CD4-positive, alpha-beta T cell (primary cell): ENCODE results near the gene AUTS2. TPM values are rescaled to one million over a fixed set of nuclear protein-coding genes. Genes with fewer than 3 reads are reported as not detected.
"Not testable (repeated sequence)": the region's sequence is repeated elsewhere in the genome, so short reads cannot be mapped to it uniquely, and the experiment has no call there.

ENCODE experiments used
- ATAC-seq: fragments of 200-7000 bp; cut with Tn5 transposase; one replicate; pipeline ENCODE4 v1.10.0; 2022; ENCODE audit warnings: mild to moderate bottlenecking; ENCODE audit not compliant: poor library complexity
- CTCF ChIA-PET: fragments of 350-600 bp; sonication (Branson Sonifier 250); formaldehyde crosslinking; loops from one replicate; lab custom pipeline; 2021; ENCODE audit warnings: antibody characterized with exemption, inconsistent platforms; lab: Charles Lee
- POLR2A ChIA-PET: fragments of 350-600 bp; sonication (Branson Sonifier 250); formaldehyde crosslinking; loops from one replicate; lab custom pipeline; 2021; ENCODE audit warnings: antibody characterized with exemption, inconsistent platforms; lab: Charles Lee
- DNase-seq, 14 experiments: peaks; one replicate each; pipeline ENCODE4 v3.0.0-alpha.2; 2013 to 2020; ENCODE audit warnings: mixed read lengths in 2 of 14
- H3K27ac ChIP-seq, 2 donors: one replicate each; pipeline versions ENCODE4 v1.5.1 to v1.7.0; 2013; ENCODE audit warnings: low read length in 2 of 2, low read depth in 1 of 2, mild to moderate bottlenecking in 1 of 2
- H3K27me3 ChIP-seq, 2 experiments: 1 replicate in 1 of 2; 2 replicates in 1 of 2; pipeline versions ENCODE4 v1.6.1 to v1.7.0; 2013; ENCODE audit warnings: low read length in 2 of 2, control low read depth in 1 of 2, mild to moderate bottlenecking in 1 of 2, moderate library complexity in 1 of 2; ENCODE audit not compliant: insufficient read depth in 2 of 2, control insufficient read depth in 1 of 2
- H3K36me3 ChIP-seq: one replicate; pipeline ENCODE4 v1.6.1; 2013; ENCODE audit warnings: low read length, control low read depth; ENCODE audit not compliant: insufficient read depth
- H3K4me1 ChIP-seq: one replicate; pipeline ENCODE4 v1.6.1; 2013; ENCODE audit warnings: low read length, control low read depth; ENCODE audit not compliant: insufficient read depth
- H3K4me3 ChIP-seq: one replicate; pipeline ENCODE4 v1.5.1; 2013; ENCODE audit warnings: mild to moderate bottlenecking, low read length, moderate library complexity
- H3K9me3 ChIP-seq, 2 experiments: 1 replicate in 1 of 2; 2 replicates in 1 of 2; pipeline versions ENCODE4 v1.6.1 to v1.7.0; 2013; ENCODE audit warnings: low read length in 2 of 2, mild to moderate bottlenecking in 2 of 2, control low read depth in 1 of 2, moderate library complexity in 1 of 2; ENCODE audit not compliant: control insufficient read depth in 1 of 2, insufficient read depth in 1 of 2
- H3K27ac Mint-ChIP-seq: one replicate; pipeline ENCODE4 v1.8.0; 2020; ENCODE audit warnings: mixed read lengths
- H3K27me3 Mint-ChIP-seq: one replicate; pipeline ENCODE4 v1.8.0; 2021; ENCODE audit warnings: mixed read lengths
- H3K36me3 Mint-ChIP-seq: one replicate; pipeline ENCODE4 v1.8.0; 2021; ENCODE audit warnings: low read depth, mixed read lengths
- H3K4me1 Mint-ChIP-seq: one replicate; pipeline ENCODE4 v1.8.0; 2021; ENCODE audit warnings: low read depth, mixed read lengths
- H3K4me3 Mint-ChIP-seq: one replicate; pipeline ENCODE4 v1.8.0; 2020; ENCODE audit warnings: mild to moderate bottlenecking, mixed read lengths
- H3K9me3 Mint-ChIP-seq: one replicate; pipeline ENCODE4 v1.8.0; 2020; ENCODE audit warnings: mixed read lengths
- CTCF ChIP-seq: fragments of 200-600 bp; IDR thresholded peaks from one replicate; pipeline ENCODE4 v1.8.0; 2022; ENCODE audit warnings: antibody characterized with exemption, mild to moderate bottlenecking
- intact Hi-C, 2 experiments: fragments of 100-400 bp; cut with DNase I in 1 of 2; cut with micrococcal nuclease in 1 of 2; formaldehyde crosslinking; loops; one replicate each; pipeline versions ENCODE4 v1.15.1 to v1.9.0; 2023 to 2025; cut with DNase I, micrococcal nuclease
- total RNA-seq, 174 experiments: library from RNA in 2 of 174; stranded (reverse) in 2 of 174; gene quantifications; one replicate each; pipeline ENCODE4 v1.2.3 and lab custom pipeline; 2021 to 2026

Gene AUTS2
- total RNA-seq, 2 experiments from 2014 or later, result 43.6 to 47.6 TPM

- Mint-ChIP-seq H3K36me3 (no peaks in the 10 kb centered on the region), H3K9me3 (no peaks in the 10 kb centered on the region), H3K4me3 (no peak overlapping the region), H3K27ac (no peak overlapping the region), H3K27me3 (no peaks in the 10 kb centered on the region), H3K4me1 (no peaks in the 10 kb centered on the region)
- H3K9me3 ChIP-seq, result no peaks in the 10 kb centered on the region
- ATAC-seq (no peak), DNase-seq (no peak)
- no peak overlapping the region for H3K4me3 ChIP-seq
- CTCF ChIA-PET, result no interaction called here
- no peaks in the 10 kb centered on the region for H3K27me3 ChIP-seq
- no peak for TF ChIP-seq CTCF
- H3K27ac ChIP-seq, result no peak overlapping the region
- no peaks in the 10 kb centered on the region for H3K4me1 ChIP-seq
- POLR2A ChIA-PET, result no interaction called here
- intact Hi-C loops, result no loop called here
- H3K36me3 ChIP-seq, result no peaks in the 10 kb centered on the region
Observed at GRCh38 chr7:69781412-69781846, 183.2 kb downstream of the AUTS2 start.

- no peak for TF ChIP-seq CTCF
- ChIA-PET CTCF (no interaction called here), POLR2A (no interaction called here)
- Histone ChIP-seq H3K27ac (no peak overlapping the region), H3K4me1 (no peaks in the 10 kb centered on the region), H3K9me3 (no peaks in the 10 kb centered on the region), H3K36me3 (no peaks in the 10 kb centered on the region), H3K4me3 (no peak overlapping the region), H3K27me3 (no peaks in the 10 kb centered on the region)
- ATAC-seq (no peak), DNase-seq (no peak)
- Mint-ChIP-seq H3K27me3 (no peaks in the 10 kb centered on the region), H3K4me3 (no peak overlapping the region), H3K36me3 (no peaks in the 10 kb centered on the region), H3K27ac (no peak overlapping the region), H3K9me3 (no peaks in the 10 kb centered on the region), H3K4me1 (no peaks in the 10 kb centered on the region)
- intact Hi-C loops, result no loop called here
Observed at GRCh38 chr7:69782917-69783684, 184.8 kb downstream of the AUTS2 start.

- H3K4me1 Mint-ChIP-seq, ATAC-seq, H3K36me3 ChIP-seq, H3K36me3 Mint-ChIP-seq, H3K9me3 Mint-ChIP-seq, H3K27me3 Mint-ChIP-seq, intact Hi-C loops, H3K27me3 ChIP-seq, H3K9me3 ChIP-seq, CTCF ChIA-PET, H3K27ac Mint-ChIP-seq, H3K4me3 ChIP-seq, H3K4me1 ChIP-seq, H3K27ac ChIP-seq, DNase-seq, POLR2A ChIA-PET, H3K4me3 Mint-ChIP-seq: not testable (repeated sequence)
Observed at GRCh38 chr7:69786130-69786529, 187.9 kb downstream of the AUTS2 start.
